Hepatic stellate cell (primary cell): ENCODE measurements around the gene OR6Q1.
A peak's percentile ranks its signal among the peaks of the same experiment; 100 is the strongest.

ENCODE experiments used
- DNase-seq: peaks from one replicate; pipeline ENCODE4 v3.0.0; 2011; ENCODE audit warnings: low spot score

The OR6Q1 gene

DNA sequence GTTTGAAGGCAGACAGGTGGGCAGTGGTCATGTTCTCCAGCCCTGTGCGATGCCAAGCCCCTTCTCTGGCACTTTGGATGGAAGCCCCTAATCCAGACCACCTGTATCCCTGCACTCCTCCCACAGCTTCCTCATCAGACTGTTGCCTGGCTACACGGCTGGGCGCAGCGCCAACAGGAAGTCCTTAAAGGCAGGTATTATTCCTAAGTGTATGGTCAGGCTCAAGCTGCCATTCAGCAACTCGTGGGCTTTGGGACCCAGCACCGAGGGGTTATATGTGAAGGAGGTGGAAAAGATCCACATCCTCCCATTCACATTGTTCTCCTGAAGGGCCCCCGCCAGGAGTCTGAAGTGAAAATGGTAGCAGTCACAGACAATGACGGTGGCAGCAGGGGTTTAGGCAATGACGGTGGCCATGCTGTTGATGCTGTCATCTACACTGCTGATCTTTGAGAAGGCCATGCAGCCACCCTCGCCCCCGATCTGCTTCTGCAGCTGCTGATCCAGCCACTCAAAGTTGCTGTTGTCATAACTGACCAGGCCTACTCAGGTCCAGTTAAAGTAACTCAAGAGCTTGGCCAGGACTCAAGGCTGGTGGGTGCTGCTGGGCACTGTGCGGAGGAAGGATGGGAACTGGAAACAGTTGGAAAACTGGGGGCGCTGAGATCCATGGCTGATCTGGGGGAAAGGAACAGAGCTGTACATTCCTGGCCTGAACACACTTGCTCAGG, 27.7 kb downstream of the OR6Q1 start:
- DNase-seq = no peak

DNA sequence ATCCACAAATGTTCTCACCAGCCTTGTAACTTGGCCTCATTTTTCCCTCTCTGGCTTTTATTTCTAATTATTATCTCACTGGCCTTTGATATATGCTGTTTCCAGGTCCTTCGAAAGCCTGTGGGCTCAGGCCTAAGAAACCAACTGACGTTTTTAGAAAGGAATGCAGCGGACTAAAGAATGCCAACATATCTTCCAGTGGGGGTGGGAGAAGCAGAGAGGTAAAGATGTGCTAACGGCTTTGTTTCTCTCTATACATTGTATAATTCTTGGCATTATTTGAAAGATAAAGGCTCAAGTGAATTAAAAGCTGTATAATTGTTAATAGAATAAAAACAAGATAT, 28.2 kb downstream of the OR6Q1 start:
- DNase-seq = peak; percentile 40

DNA sequence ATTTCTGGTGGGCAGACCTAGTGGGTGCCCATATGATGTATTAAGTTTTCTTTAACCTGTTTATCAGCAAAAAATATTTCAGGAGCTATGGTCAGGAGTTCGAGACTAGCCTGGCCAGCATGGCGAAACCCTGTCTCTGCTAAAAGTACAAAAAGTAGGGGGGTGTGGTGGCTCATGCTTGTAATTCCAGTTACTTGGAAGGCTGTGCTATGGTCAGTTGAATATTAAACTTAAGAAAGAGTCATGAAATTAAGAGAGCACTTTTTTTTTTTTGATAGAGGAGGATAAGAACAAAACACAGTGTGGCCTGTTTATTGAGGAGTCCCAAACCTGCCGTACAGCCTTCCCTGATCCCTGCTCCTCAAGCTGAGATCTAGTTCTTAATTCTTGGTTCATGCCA, 29.8 kb downstream of the OR6Q1 start:
- DNase-seq = no peak

DNA sequence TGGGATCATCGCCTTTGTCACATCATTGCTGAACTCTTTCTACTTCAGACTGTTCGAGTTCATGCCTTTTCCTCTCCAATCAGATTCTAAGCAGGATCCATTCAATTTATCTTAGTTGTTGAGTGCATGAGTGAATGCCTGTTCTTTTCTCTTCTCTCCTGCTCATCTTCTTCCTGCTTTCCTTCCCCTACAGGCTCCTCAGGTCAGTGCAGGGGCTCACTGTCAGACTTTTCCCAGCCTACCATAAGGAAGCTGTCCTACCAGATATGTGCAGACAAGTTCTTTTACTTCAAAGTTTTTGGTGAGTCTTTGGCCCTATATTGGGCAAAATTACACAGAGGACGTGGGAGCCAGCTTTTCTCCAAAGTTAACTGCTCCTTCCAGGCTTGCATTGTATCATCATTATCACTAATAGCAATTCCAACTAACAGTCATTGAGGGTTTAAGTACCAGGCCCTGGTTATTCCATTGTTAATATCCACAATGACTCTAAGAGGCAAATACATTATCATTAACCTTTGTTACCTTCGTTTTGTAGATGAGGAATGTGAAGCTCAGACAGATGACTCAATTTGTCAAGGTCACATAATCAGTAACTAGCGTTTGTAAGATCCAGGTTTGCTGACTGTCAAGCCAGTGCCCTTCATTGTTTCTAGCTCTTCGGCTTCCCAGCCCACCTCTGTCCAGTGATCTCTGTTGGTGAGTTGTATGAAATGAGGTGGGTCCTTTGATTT, 30.4 kb downstream of the OR6Q1 start:
- no peak for DNase-seq

DNA sequence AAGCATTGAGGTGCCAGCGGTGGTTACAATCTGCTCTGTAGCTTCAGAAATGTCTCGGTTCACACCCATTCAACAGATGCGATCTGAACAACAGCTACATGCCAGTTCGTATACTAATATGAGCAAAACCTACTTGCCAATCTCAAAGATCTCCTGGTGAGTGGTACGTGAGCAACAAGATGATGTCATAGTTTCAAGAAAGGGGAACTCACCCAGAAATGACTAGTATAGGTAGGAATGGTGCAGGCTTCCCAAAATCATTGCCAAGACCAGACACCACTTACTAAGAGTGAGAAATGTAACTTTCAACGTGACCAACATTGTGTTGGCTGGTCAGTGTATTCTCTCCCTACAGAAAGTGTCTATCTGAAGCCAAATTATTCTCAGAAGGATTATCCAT, 31.1 kb downstream of the OR6Q1 start:
- peak; percentile 9 for DNase-seq

DNA sequence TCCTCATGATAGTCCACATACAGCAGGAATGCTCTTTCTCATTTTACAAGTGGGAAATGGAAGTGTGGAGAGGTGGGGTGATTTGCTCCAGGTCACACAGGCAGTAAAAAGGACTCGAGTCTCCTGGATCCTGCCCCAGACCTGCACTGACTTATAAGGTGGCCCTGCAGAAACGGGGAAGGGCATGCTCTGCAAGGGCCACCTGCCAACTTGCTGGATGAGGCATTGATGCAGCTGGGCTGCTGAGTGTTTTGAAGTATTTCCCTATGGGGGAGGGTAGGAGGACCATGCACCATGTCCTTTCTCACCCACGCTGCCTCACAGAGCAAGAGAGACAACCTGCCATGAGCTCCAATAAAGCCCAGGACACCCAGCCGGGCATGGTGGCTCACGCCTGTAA, 36.9 kb downstream of the OR6Q1 start:
- no peak for DNase-seq

DNA sequence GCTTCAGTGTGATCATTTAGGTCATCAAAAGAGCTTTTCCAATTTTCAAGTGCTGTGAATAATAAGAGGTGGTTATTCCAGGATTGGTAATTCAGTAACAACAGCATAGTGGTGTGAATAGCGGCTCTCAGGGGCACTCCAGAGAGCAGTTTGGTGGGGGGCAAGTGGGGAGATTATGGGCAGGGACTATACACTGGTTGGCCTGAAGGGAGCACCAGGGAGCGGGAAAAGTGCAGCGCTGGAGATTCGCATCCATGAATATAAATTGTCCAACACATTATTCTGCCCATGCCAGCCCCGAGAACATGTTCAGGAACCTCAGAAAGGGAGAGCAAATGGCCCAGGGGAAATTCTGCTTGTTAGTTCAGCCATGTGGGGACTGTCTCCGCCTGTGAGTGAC, 37.9 kb downstream of the OR6Q1 start:
- no peak for DNase-seq

DNA sequence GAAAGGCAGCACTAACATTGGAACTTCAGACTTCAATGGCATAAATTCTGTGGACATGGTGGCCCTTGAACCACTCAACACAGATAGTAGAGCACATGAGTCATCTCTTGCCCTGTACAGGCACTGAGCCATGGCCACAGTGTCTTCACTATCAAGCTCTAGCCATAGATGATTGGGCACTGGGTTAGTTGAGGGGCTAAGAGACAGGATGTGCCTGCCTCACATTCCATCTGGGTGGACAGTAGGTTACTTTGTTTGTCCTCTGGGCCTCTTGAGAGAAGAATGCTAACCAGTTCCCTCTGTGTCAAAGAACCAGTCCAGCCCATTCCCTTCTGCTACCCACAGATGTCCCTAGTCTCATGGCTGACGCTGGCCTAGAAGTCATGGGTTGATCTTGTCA, 39.8 kb downstream of the OR6Q1 start:
- no peak for DNase-seq

DNA sequence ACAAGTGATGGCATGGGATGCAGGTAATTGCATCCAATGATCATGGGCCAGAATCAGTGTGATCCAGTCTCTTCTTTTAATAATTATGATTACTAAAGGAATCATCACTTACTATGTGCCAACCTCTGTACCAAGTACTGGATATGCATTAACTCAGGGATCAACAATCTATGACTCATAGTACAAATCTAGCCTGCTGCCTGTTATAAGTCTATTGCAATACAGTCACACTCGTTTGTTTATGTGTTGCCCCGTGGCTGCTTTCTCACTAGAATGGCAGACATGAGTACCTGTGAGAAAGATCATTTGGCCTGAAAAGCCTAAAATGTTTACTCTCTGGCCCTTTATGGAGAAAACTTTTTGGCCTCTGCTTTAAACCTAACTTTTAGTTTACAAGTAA, 45.0 kb downstream of the OR6Q1 start:
- DNase-seq = no peak
